H1 (cell line): ENCODE data around the gene VIPAS39.

Source experiments
- BACH1 ChIP-seq: IDR thresholded peaks from 2 replicates; pipeline ENCODE4 v1.6.1; 2012; ENCODE audit warnings: low read length, improper control_type of control experiment
- CBX5 ChIP-seq: fragments of 300-800, 300-1000 bp; sonication (generic); IDR thresholded peaks from 2 replicates; pipeline ENCODE4 v1.7.1; 2016; ENCODE audit warnings: antibody characterized with exemption, low read length, low read depth
- CTCF ChIP-seq, 3 experiments: IDR thresholded peaks; 1 replicate in 2 of 3; 2 replicates in 1 of 3; pipeline versions ENCODE4 v1.5.1 to v1.6.1; 2011; ENCODE audit warnings: low read length in 3 of 3, mild to moderate bottlenecking in 3 of 3, inconsistent platforms in 2 of 3, low read depth in 1 of 3, moderate library complexity in 1 of 3; ENCODE audit not compliant: insufficient read depth in 1 of 3; ENCODE audit errors: control extremely low read depth in 1 of 3
- EZH2 ChIP-seq: fragments of 200-600 bp; sonication (generic); IDR thresholded peaks from 2 replicates; pipeline ENCODE4 v1.7.1; 2012; ENCODE audit warnings: low read depth, mild to moderate bottlenecking, moderate library complexity, low read length, inconsistent platforms; ENCODE audit not compliant: severe bottlenecking
- MAX ChIP-seq: IDR thresholded peaks from 2 replicates; pipeline ENCODE4 v1.6.1; 2012; ENCODE audit warnings: inconsistent platforms
- POLR2A ChIP-seq, 2 experiments: IDR thresholded peaks; 1 replicate in 1 of 2; 2 replicates in 1 of 2; pipeline ENCODE4 v1.6.1; 2011; ENCODE audit warnings: low read depth in 2 of 2, low read length in 2 of 2, mild to moderate bottlenecking in 2 of 2; ENCODE audit errors: control extremely low read depth in 1 of 2
- POU5F1 ChIP-seq: IDR thresholded peaks from 2 replicates; pipeline ENCODE4 v1.6.1; 2011; ENCODE audit warnings: low read depth, mild to moderate bottlenecking, low read length, moderate library complexity
- RBBP5 ChIP-seq: IDR thresholded peaks from 2 replicates; pipeline ENCODE4 v1.7.1; 2012; ENCODE audit warnings: low read depth, mild to moderate bottlenecking, inconsistent platforms, low read length, moderate library complexity, borderline replicate concordance
- SIN3A ChIP-seq, 2 experiments: IDR thresholded peaks in 1 of 2; conservative IDR thresholded peaks in 1 of 2; 2 replicates each; pipeline ENCODE4 v1.6.1; 2011 to 2012; ENCODE audit warnings: low read length in 2 of 2, improper control_type of control experiment in 1 of 2, low read depth in 1 of 2, mild to moderate bottlenecking in 1 of 2
- SP4 ChIP-seq: IDR thresholded peaks from 2 replicates; pipeline ENCODE4 v1.6.1; 2012; ENCODE audit warnings: low read length, inconsistent platforms
- TAF1 ChIP-seq: IDR thresholded peaks from 2 replicates; pipeline ENCODE4 v1.6.1; 2011; ENCODE audit warnings: mild to moderate bottlenecking, low read depth, low read length
- YY1 ChIP-seq: IDR thresholded peaks from 2 replicates; pipeline ENCODE4 v1.6.1; 2011; ENCODE audit warnings: low read depth, mild to moderate bottlenecking, low read length
- ZNF274 ChIP-seq: IDR thresholded peaks from 2 replicates; pipeline ENCODE4 v1.7.0; 2012; ENCODE audit warnings: low read length, borderline replicate concordance; ENCODE audit errors: extremely low read depth

- TF ChIP-seq EZH2 (no peak), CTCF (IDR thresholded peaks at IDR 0.05; ENCODE audit: control extremely low read depth in 1 of 3, insufficient read depth in 1 of 3, low read depth in 1 of 3, low read length in 3 of 3) (no peak), POU5F1 (no peak), MAX (no peak), SIN3A (conservative IDR thresholded peaks at IDR 0.05 in 1 of 2, IDR thresholded peaks at IDR 0.05 in 1 of 2; ENCODE audit: low read depth in 1 of 2, low read length in 2 of 2) (no peak), RBBP5 (no peak), YY1 (no peak), BACH1 (no peak), ZNF274 (no peak), POLR2A (IDR thresholded peaks at IDR 0.05; ENCODE audit: control extremely low read depth in 1 of 2, low read depth in 2 of 2, low read length in 2 of 2) (no peak), SP4 (no peak), TAF1 (no peak), CBX5 (no peak)
Measured at GRCh38 chr14:77478029-77478428, 20.6 kb upstream of the VIPAS39 start.
